ENCODE results near the gene CD46.

CD46 gene

DNA sequence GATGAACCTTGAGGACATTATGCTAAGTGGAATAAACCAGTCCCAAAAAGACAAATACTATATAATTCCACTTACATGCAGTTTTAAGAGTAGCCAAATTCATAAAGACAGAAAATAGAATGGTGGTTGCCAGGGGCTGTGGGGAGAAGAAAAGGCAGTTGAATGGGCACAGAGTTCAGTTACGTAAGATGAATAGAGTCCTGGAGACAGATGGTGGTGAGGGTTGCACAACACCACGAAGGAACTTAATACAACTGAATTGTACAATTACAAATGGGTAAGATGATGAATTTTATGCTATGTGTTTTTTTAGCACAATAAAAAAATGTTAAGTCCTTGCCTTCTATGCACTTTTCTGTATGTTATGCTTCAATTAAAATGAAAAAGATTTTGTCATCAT is 92.5 kb downstream of the CD46 start:
- TF ChIP-seq, protein P1, sequence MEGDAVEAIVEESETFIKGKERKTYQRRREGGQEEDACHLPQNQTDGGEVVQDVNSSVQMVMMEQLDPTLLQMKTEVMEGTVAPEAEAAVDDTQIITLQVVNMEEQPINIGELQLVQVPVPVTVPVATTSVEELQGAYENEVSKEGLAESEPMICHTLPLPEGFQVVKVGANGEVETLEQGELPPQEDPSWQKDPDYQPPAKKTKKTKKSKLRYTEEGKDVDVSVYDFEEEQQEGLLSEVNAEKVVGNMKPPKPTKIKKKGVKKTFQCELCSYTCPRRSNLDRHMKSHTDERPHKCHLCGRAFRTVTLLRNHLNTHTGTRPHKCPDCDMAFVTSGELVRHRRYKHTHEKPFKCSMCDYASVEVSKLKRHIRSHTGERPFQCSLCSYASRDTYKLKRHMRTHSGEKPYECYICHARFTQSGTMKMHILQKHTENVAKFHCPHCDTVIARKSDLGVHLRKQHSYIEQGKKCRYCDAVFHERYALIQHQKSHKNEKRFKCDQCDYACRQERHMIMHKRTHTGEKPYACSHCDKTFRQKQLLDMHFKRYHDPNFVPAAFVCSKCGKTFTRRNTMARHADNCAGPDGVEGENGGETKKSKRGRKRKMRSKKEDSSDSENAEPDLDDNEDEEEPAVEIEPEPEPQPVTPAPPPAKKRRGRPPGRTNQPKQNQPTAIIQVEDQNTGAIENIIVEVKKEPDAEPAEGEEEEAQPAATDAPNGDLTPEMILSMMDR (IDR thresholded peaks at IDR 0.05; ENCODE audit: low read depth, low read length) = no peak
- Histone ChIP-seq H3K4me3 (ENCODE audit: low read depth, low read length) (no peak overlapping the region), H3K4me1 (no peaks in the 10 kb centered on the region), H3K27me3 (no peaks in the 10 kb centered on the region), H3K36me3 (no peaks in the 10 kb centered on the region), H3K9me3 (no peaks in the 10 kb centered on the region)
- no peak for DNase-seq
